Stomach (tissue), 4 donors: ENCODE measurements around the gene PSMD13.

Experiments used
- CTCF ChIP-seq, 7 experiments: fragments of 450-650 bp in 4 of 7; fragments of 200-600 bp in 3 of 7; sonication (generic) in 3 of 7; IDR thresholded peaks; one replicate each; pipeline ENCODE4 v1.5.1; 2016 to 2019; ENCODE audit warnings: antibody characterized with exemption in 7 of 7, control low read depth in 2 of 7, mild to moderate bottlenecking in 1 of 7
- POLR2A ChIP-seq, 4 donors: fragments of 450-650 bp; IDR thresholded peaks; one replicate each; pipeline ENCODE4 v1.6.1; 2016; ENCODE audit warnings: antibody characterized with exemption in 4 of 4, control low read depth in 2 of 4, mild to moderate bottlenecking in 1 of 4, moderate library complexity in 1 of 4
- POLR2AphosphoS5 ChIP-seq, 3 donors: sonication (generic); formaldehyde crosslinking; IDR thresholded peaks; one replicate each; pipeline ENCODE4 v1.6.1; 2016; ENCODE audit warnings: antibody characterized with exemption in 3 of 3

GRCh38 chr11:250274-250673 is 13.5 kb downstream of the PSMD13 start:
- TF ChIP-seq CTCF (IDR thresholded peaks at IDR 0.05): no peak
- no peak for TF ChIP-seq POLR2AphosphoS5 (IDR thresholded peaks at IDR 0.05)
- no peak for TF ChIP-seq POLR2A (IDR thresholded peaks at IDR 0.05)
